GM10847 (cell line): ENCODE results near the gene BEND5.

Experiments
- POLR2A ChIP-seq: IDR thresholded peaks from 2 replicates; pipeline ENCODE4 v1.6.1; 2011; ENCODE audit not compliant: insufficient read length; ENCODE audit errors: extremely low read depth

The BEND5 gene

GRCh38 chr1:48743480-48743879 lies 33.2 kb downstream of the BEND5 start:
- TF ChIP-seq POLR2A, result no peak

DNA sequence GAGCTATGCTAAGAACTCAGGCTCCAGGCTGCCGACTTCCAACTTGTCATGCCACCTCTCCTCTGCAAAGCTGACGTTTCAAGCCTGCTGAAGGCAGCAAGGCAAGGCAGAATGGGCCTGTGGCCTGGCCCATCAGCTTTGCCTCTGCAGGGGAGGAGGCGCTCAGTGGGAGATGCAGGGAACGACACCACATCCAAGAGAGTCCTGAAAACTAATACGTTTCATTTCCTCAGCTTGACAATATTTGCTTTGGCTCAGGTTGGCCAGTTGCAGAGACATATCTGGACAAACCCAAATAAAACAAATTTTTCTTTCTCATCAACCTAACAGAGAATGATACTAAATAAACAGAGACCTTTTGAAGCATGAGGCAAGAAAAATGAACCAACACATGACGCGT lies 35.3 kb downstream of the BEND5 start:
- no peak for TF ChIP-seq POLR2A

GRCh38 chr1:48740621-48741020 lies 36.1 kb downstream of the BEND5 start:
- no peak for TF ChIP-seq POLR2A

DNA sequence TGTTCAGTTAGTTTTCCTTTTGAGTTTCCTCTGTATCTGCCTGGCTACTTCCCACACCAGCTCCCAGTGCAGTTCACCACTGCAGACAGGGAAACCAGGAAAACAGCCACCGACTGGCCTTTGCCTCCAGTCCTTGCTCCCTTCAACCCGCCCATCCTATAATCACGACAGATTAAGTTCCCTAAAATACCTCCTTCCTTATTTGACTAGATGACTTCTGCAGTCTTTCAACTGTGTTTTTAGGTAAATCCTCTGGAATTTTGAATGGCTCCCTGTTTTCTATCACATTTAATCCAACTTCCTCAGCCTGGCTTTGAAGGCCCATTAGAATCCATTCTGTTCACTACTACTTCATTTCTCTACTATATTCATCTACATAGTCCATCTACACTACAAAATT lies 37.6 kb downstream of the BEND5 start:
- no peak for TF ChIP-seq POLR2A

GRCh38 chr1:48738356-48738755 lies 38.3 kb downstream of the BEND5 start:
- TF ChIP-seq POLR2A, result no peak

- TF ChIP-seq POLR2A, result no peak
Measured at GRCh38 chr1:48735796-48736195, 40.9 kb downstream of the BEND5 start.

- TF ChIP-seq POLR2A, result no peak
Measured at GRCh38 chr1:48730164-48730910, 46.4 kb downstream of the BEND5 start.

DNA sequence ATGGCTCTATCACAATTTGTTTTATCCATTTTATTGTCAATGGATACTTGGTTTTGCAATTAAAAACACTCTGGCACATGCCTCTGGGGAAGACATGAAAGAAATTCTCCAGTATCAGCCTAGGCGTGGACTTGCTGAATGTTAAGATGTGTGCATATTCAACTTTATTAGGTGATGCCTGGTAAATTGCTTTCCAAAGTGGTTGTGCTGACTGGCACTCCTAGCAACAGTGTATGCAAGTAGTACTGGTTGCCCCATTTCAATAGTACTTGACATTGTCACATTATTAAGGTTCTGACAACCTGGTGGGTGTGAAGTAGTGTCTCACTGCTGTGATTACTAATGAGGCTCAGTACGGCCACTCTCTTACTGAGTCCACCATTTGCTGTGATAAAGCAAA lies 48.1 kb downstream of the BEND5 start:
- no peak for TF ChIP-seq POLR2A

DNA sequence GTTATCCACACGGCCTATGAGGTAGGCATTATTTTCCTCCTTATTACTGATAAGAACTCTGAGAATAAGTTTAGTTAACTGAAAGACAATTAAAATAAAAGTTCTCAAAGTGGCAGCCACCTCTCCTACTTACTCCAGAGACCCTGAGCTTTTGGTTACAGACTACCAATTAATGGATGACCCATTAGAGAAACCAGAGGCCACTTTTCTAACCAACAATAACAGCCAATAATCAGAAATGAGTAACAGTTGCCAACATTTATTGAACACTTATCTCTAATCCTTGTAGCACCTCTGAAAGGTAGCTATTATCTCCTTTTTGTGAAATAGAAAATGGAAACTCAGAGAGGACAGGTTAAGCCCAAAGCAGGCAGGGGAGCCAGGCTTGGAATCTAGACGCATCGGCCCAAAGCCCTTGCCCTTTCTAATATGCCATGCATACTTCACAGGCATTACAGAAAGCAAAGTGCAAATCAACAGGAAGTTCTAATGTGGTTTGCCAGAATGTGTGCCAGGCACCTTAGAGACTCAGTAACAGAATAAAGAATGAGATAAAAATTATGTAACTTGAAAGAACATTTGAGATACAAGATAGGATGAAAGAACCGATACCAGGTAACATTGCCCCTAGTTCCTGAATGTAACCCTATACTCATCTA lies 50.0 kb downstream of the BEND5 start:
- no peak for TF ChIP-seq POLR2A

DNA sequence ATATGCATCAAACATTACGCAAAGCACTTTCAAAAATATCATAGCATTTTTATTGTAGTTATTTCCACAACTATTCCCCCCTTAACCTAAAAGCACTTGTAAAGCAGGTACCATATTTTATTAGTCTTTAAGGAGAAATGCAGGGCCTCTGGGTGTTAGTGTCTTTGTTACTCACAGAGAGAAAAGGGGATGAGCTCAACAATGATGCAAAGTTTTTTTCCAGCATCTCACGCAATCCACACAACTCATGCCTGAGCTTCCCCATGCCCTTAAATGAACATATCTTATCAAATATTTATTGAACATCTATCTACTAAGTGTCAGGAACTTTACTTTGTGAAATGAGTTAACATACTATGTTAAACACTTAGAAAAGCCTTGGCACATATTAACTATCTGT lies 50.6 kb downstream of the BEND5 start:
- TF ChIP-seq POLR2A, result no peak

DNA sequence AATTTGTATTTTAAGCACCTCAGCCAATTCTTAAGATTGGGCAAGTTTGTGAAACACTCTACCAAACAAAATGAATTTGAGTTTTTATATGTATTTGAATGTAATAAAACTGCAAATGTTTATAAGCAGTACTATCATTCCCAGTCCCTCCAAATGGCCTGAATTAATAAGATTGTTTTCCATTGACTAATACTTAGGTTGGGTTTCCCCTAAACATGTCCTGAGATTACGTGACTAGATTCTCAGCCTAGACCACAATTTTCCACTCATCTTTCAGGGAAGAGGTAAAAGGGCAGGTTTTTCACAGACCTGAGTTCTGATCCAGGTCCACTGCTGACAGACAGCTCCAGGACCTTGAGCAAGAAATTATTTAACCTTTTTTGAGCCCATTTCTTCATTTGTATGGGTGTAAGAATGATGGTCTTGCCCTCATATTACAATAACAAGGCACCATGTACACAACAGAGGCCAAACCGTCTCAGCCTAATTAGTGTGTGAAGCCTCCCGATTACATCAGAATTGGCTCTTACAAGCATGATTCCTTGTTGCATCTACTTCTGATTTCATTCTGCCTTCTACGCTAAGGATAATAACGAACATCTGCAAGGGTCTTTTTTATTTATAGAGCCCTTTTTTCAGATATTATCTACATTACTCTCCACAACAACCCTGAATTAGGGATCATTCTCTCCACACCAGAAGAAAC lies 51.2 kb downstream of the BEND5 start:
- TF ChIP-seq POLR2A, result no peak

DNA sequence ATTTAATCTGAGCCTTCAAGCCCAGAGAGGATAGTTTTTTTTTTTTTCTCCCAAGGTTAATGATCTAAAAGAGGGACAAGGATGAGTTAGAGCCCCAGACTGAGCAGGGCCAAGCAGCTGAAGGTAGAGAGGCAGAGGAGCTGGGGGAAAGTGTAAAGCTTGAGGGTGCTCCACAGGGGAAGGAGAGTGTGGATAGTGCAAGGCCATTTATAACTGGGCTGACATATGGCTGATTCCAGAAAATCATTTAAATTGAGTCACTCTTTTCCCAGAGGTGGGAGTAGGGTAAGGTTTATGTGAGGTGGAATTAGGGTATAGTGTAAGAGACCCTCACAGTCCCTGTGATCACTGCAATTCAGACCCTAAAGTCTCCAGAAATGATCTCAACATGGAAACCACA lies 55.8 kb downstream of the BEND5 start:
- TF ChIP-seq POLR2A, result no peak

DNA sequence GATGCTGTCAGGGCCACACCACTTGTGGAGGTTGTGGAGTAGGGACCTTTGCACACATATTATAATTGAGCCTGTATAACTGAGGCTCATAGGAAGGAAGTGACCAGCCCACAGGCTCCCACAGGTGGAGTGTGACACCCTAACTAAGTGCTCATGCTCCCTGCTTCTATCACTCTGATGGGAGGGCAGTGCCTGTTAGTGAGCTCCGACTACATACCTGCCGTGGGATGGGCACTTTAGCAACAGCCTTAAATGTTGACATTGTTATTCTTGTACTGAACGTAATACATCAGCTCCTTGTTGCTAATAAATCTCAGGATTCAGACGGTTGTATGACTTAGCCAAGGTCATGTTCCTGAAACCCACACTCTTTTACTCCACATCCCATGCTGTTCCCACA lies 58.0 kb downstream of the BEND5 start:
- TF ChIP-seq POLR2A, result no peak

GRCh38 chr1:48718116-48718630 lies 58.5 kb downstream of the BEND5 start:
- TF ChIP-seq POLR2A, result no peak

- TF ChIP-seq POLR2A, result no peak
Measured at GRCh38 chr1:48717082-48717481, 59.6 kb downstream of the BEND5 start.

GRCh38 chr1:48715921-48716320 lies 60.8 kb downstream of the BEND5 start:
- TF ChIP-seq POLR2A, result no peak

DNA sequence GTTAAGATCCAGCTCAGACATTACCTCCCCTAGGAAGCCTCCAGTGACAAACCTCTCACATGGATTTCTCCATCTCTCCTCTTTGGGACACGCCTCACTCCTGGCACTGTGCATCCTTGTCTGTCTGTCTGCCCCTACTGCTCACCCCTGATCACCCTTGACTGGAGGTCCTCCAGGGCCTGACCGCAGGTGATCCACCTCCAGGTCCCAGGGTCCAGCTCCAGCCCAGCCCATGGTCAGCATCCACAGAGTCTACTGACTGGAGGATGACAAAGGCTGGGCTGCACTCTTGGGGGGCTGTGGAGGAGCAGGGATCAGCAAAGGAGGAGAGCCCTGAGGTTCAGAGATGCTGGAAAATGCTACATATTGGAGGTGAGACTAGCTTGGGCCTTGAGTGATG lies 65.8 kb downstream of the BEND5 start:
- TF ChIP-seq POLR2A, result no peak

DNA sequence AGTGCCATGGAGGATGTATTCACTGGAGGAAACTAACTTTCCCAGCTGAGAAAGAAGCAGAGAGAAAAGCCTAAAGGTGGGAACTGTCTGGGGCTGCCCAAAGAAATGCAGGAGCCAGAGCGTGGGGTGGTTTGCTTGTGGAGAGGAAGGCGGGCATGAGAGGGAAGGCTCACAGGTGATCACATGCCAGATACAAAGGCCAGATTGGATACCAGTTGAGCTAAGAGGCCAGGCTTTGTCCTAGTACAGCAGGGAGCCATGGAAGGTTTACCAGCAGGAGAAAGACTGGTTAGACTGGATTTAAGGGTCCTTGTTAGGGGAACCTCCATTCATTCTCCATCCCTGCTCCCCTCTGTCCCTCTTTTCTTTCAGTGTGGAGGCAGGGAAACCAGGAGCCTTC lies 66.4 kb downstream of the BEND5 start:
- TF ChIP-seq POLR2A, result no peak
